Renal cortex interstitium (tissue), 11 donors: ENCODE measurements around the gene CDCA8. TPM values are rescaled to one million over a fixed set of nuclear protein-coding genes. Genes with fewer than 3 reads are reported as not detected.
"Not testable (repeated sequence)": the region's sequence is repeated elsewhere in the genome, so short reads cannot be mapped to it uniquely, and the experiment has no call there.

ENCODE experiments used
- DNase-seq, 11 donors: peaks; one replicate each; pipeline ENCODE4 v3.0.0-alpha.2; 2013; ENCODE audit warnings: low read depth in 9 of 11, low spot score in 4 of 11; ENCODE audit errors: extremely low read depth in 1 of 11
- polyA plus RNA-seq, 3 donors: library from polyadenylated mRNA; unstranded; fragments of 120-200 nt; gene quantifications; one replicate each; pipeline ENCODE4 v1.2.1, GENCODE V29; 2013; ENCODE audit not compliant: insufficient read length in 3 of 3

The CDCA8 gene
- polyA plus RNA-seq, 3 donors = 12.5 to 21.8 (median 21.3) TPM

DNA sequence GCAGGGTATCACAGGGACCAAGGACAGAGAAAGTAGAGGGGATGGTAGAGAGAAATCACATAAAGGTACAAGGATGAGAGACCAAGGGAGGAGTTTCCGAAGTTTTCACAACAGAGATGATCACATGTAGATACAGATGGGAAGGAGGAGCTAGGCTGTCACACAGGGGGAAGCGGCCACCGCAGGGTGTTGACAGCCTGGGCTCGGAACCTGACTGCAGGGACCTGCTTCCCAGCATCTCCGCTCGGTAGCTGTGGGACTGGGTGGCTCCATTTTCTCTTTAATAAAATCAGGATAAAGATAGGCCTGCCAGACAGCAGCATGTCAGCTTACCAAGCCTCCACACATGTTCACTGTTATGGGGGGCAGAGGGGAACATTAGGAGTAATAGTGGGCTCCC is 32.3 kb downstream of the CDCA8 start:
- DNase-seq = no peak

DNA sequence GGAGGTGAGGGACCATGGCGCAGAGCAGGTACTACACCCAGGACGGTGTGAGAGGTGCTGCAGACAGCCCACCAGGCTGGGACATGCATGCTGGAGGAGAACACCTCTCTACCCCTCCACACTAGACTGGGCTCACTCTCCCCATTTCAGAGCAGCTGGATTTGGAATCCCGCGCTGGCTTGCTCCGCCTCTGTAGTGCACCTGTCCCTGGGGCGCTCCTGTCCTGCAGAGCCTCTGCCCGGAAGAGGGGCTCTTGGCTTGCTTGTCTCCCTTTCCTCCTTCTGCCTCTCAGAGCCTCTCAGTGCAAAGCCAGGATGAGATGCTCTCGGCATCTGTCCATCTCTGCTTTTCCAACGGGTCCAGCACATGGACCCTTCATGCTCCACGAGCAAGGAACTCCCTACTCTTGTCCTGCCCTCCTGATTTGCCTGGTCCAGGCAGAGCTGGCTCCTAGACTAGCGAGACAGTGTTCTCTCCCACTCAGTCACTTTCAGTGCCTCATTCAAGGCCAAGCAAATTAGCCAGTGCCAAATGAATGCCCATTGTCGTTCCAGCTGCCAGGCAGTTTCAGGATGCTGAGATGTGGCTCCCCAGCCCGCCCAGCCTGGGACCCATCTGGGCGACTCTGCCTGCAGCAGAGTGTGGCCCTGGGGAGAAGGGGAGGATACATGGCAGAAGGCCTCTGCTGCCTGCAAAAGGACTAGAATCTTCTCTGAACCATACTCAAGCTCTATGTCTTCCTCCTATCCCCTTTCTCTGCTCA is 33.7 kb downstream of the CDCA8 start:
- DNase-seq = no peak

DNA sequence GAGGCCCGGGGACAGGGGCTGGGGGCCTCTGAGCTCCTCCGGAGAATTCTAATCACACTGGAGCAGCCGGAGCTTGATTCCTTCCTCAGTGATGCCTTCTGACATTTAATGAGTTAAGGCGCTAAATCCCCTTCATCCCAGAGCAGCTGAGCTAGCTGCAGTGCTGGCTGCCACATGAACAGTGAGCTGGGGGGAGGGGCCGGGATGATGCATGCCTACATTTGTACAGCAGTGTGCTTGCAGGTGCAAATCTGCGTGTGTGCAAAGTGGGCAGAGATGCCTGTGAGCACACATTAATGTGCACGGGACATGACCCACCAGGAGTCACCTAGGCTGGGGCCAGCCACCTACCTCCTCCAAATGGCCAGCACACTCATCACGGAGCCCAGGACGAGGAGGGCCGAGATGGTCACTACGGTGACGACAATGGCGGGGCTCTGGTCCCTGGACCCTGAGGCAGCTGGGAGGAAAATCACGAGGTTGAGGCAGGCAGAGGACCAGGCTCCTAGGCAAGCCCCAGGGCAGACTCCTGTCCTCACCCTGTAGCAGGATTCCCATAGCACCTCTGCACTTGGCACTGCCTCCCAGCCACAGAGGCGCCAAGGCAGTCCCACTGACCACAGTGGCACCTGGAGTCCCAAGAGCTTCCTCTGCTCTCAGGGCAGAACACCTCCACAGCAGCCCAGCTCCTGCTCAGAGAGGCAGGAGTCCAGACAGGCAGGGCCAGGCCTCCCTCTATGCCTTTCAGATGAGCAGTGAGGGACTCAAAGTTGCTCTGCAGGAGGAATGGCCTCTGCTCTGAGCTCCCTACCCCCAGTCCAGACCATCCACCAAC is 34.7 kb downstream of the CDCA8 start:
- no peak for DNase-seq

GRCh38 chr1:37728416-37728815 is 36.1 kb downstream of the CDCA8 start:
- DNase-seq = no peak

DNA sequence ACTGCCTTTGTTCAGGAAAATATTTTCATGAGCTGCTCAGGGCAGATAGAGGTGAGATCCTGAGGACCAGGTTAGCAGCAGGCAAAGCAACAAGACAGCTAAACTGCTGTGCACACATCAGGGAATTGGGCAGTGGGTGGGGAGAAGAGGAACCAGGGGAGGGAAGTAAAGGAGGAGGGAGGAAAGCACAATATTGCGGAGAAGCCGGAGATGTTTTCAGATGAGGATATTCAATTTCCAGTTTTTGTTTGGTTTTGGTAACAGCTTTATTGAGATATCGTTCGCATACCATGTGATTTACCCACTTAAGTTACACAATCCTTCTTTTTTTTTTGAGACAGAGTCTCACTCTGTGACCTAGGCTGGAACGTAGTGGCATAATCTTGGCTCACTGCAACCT is 38.1 kb downstream of the CDCA8 start:
- no peak for DNase-seq

- no peak for DNase-seq
Observed at GRCh38 chr1:37731312-37732019, 39.1 kb downstream of the CDCA8 start.

- DNase-seq = no peak
Observed at GRCh38 chr1:37732111-37732780, 39.9 kb downstream of the CDCA8 start.

DNA sequence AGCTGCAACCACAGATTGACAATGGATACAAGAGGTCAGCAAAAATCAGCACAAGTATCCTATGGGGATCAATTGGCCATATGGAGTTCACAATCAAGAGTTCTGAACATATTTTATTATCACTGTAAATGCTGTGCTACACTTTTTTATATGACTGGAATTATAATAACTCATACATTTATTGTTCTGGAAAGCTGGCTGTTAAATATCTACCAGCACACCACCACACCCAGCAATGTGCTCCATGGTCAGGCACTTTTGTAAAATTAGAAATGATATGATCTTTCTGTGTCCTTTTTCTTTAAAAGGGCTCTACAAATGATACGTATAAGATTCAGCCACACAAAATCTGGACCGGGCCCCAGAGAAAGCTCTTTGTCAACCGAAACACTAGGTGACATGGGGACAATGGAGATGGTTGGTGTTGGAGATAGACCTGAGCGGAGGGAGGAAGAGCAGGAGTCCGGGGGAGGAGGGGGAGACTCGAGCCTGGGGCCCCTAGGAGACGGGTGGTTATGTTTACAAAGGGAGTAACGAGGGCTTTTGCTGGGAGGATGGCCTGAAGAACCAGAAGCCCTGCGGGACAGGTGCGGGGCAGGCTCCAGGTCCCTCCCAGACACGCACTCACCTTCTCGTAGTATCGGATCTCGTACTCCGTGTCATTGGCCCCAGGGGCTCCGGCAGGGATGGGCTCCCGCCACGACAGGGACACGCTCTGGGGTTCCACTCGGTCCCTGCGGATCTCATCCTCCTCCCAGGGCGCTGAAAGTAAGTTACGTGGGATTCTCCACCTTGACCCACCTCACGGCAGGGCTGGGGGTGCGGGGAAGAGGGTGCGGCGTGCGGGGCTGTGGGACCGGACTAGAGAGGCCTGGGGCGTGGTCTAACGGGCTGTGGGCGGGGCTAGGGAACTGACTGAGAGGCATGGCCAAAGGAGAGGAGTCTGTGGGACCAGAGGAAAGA is 42.6 kb downstream of the CDCA8 start:
- DNase-seq = no peak

DNA sequence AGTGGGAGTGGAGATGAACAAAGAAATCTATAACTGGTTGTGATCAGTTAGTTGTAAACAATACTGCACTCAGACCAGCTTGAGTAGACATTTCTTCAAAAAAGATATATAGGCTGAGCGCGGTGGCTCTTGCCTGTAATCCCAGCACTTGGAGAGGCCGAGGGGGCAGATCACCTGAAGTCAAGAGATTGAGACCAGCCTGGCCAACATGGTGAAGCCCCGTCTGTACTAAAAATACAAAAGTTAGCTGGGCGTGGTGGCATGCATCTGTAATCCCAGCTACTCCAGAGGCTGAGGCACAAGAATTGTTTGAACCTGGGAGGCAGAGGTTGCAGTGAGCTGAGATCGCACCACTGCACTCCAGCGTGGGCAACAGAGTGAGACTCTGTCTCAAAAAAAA is 45.7 kb downstream of the CDCA8 start:
- DNase-seq = not testable (repeated sequence)

DNA sequence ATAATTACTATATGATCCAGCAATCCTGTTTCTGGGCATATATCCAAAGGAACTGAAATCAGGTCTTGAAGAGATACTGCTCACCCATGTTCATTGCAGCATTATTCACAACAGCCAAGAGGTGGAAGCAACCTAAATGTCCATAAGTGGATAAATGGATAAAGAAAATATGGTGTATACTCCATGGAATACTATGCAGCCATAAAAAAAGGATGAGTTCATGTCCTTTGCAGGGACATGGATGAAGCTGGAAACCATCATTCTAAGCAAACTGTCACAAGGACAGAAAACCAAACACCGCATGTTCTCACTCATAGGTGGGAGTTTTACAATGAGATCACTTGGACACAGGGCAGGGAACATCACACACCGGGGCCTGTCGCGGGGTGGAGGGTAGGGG is 46.3 kb downstream of the CDCA8 start:
- DNase-seq = not testable (repeated sequence)

- DNase-seq = no peak
Observed at GRCh38 chr1:37739222-37739621, 46.9 kb downstream of the CDCA8 start.

- no peak for DNase-seq
Observed at GRCh38 chr1:37741130-37741529, 48.8 kb downstream of the CDCA8 start.

DNA sequence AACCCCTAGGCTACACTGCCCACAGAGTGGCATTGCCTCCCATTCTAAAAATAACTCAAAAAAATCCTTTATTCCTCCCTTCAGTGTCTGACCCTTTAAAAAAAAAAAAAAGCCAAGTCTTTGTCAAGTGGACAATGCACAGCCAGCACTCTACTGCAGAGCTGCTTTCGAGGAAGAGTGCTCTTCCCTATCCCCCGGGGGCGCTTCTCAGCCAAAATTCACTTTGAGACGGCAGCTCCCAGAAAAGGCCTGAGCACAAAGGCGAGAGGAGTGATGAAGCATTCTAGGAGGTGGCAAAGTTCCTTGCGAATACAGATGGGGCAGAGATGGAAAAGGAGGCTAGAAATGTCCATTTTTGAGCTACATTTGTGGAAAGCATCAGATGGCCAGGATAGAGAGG is 49.3 kb downstream of the CDCA8 start:
- no peak for DNase-seq

GRCh38 chr1:37746806-37747205 is 54.5 kb downstream of the CDCA8 start:
- no peak for DNase-seq

DNA sequence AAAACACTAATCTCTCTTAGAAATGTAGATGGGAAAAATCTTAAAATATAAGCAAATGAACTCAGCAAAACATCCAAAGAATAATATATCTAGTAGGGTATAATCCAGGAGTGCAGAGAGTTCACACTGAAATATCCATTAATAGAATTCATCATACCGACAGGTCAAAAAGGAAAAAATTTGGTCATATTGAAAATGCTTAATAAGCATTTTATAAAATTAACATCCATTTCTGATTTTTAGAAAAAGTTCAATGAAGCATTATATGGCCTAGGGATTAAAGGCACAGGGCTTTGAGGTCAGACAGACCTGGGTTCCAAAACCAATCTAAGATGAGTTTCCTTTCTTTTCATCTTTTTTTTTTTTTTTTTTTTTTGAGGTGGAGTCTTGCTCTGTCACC is 56.2 kb downstream of the CDCA8 start:
- no peak for DNase-seq

- DNase-seq = no peak
Observed at GRCh38 chr1:37752213-37752582, 59.9 kb downstream of the CDCA8 start.

DNA sequence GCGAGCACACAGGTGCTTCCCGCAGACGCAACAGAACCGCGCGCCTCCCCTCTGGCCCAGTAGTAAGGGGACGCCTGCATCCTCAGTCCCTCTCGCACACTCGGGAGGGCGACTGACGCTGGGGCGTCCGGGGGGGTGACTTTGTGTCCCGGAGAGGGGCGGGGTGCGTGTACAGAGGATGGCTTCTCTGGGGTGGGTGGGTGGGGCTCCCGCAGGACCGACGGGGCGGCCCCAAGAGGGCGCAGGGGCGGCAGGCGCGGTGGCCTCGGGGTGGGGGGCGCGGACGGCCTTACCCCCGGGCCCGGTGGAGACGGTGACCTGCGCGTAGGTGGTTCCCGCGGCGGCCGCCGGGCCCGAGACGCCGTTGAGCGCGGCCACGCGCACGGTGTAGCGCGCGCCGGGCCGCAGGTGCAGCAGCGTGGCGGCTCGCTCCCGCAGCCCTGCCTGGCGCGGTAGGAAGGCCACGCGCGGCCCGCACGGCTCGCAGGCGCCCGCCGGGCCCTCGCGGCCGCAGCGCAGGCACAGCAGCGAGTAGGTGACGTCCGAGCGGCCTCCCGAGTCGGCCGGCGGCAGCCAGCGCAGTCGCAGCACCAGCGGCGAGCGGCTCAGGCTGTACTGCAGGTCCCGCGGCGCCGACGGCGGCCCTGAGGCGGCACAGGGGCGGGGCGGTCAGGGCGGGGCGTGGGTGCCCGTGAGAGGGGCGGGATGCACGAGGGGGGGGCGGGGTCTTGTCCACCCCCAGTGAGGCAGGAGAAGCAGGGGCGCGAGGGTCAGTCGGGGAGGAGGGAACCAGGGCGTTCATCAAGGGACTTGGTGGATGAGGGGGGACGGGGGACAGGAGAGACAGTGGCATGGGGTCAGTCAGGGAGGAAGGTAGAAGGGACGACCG is 60.5 kb downstream of the CDCA8 start:
- peak in 8 of 11 donors; percentile 3 to 20 (median 9) for DNase-seq
